B cell (primary cell): ENCODE measurements around the gene VPS26C. TPM values are rescaled to one million over a fixed set of nuclear protein-coding genes. Genes with fewer than 3 reads are reported as not detected.

Experiments used
- ATAC-seq: fragments of 200-7000 bp; cut with Tn5 transposase; one replicate; pipeline ENCODE4 v1.10.0; 2021; ENCODE audit warnings: low read depth, mild to moderate bottlenecking, moderate number of reproducible peaks, moderate library complexity
- CTCF ChIA-PET: fragments of 350-600 bp; sonication (Branson Sonifier 250); formaldehyde crosslinking; loops from one replicate; lab custom pipeline; 2021; ENCODE audit warnings: antibody characterized with exemption, inconsistent platforms; lab: Charles Lee
- POLR2A ChIA-PET: fragments of 350-600 bp; sonication (Branson Sonifier 250); formaldehyde crosslinking; loops from one replicate; lab custom pipeline; 2021; ENCODE audit warnings: antibody characterized with exemption; lab: Charles Lee
- DNase-seq: peaks from one replicate; pipeline ENCODE4 v3.0.0; 2013
- H2AFZ ChIP-seq: 2 replicates; pipeline ENCODE4 v1.6.1; 2012; ENCODE audit warnings: mild to moderate bottlenecking, low read depth, low read length; ENCODE audit not compliant: insufficient read depth, poor library complexity, severe bottlenecking
- H3K27ac ChIP-seq, 2 donors: 1 replicate in 1 of 2; 2 replicates in 1 of 2; pipeline ENCODE4 v1.5.1; 2012 to 2013; ENCODE audit warnings: low read length in 2 of 2, mild to moderate bottlenecking in 2 of 2, moderate library complexity in 1 of 2
- H3K27me3 ChIP-seq, 4 experiments: fragments of 200-600 bp in 1 of 4; sonication (generic) in 1 of 4; replicated peaks in 1 of 4; 1 replicate in 2 of 4; 2 replicates in 2 of 4; pipeline versions ENCODE4 v1.6.1 to v1.7.0; 2013 to 2016; ENCODE audit warnings: low read length in 3 of 4, mild to moderate bottlenecking in 2 of 4, mixed read lengths in 1 of 4, moderate library complexity in 1 of 4; ENCODE audit not compliant: insufficient read depth in 4 of 4, control insufficient read depth in 3 of 4; ENCODE audit errors: control extremely low read depth in 1 of 4
- H3K36me3 ChIP-seq, 2 experiments: replicated peaks in 1 of 2; 1 replicate in 1 of 2; 2 replicates in 1 of 2; pipeline versions ENCODE4 v1.6.1 to v1.7.1; 2013; ENCODE audit warnings: low read length in 1 of 2; ENCODE audit not compliant: insufficient read depth in 2 of 2, control insufficient read depth in 1 of 2; ENCODE audit errors: control extremely low read depth in 1 of 2, extremely low read depth in 1 of 2
- H3K4me1 ChIP-seq, 2 donors: fragments of 200-600 bp in 1 of 2; sonication (generic) in 1 of 2; 1 replicate in 1 of 2; 2 replicates in 1 of 2; pipeline versions ENCODE4 v1.5.1 to v1.6.1; 2013 to 2017; ENCODE audit warnings: low read length in 2 of 2; ENCODE audit not compliant: control insufficient read depth in 2 of 2, insufficient read depth in 2 of 2
- H3K4me2 ChIP-seq: replicated peaks from 2 replicates; pipeline ENCODE3; 2012; ENCODE audit warnings: mild to moderate bottlenecking, low read depth, low read length; ENCODE audit not compliant: poor library complexity, severe bottlenecking
- H3K4me3 ChIP-seq, 5 experiments: fragments of 200-600 bp in 1 of 5; sonication (generic) in 1 of 5; 1 replicate in 3 of 5; 2 replicates in 2 of 5; pipeline versions ENCODE4 v1.5.1 to v1.7.0; 2011 to 2016; ENCODE audit warnings: low read length in 4 of 5, mild to moderate bottlenecking in 4 of 5, low read depth in 2 of 5, control low read depth in 1 of 5, moderate library complexity in 1 of 5; ENCODE audit not compliant: insufficient read depth in 1 of 5; ENCODE audit errors: control extremely low read depth in 1 of 5, extremely low read depth in 1 of 5
- H3K79me2 ChIP-seq: fragments of 200-600 bp; sonication (generic); one replicate; pipeline ENCODE4 v1.6.0; 2016; ENCODE audit warnings: low read length; ENCODE audit not compliant: control insufficient read depth, insufficient read depth
- H3K9ac ChIP-seq: fragments of 200-600 bp; sonication (generic); 2 replicates; pipeline ENCODE4 v1.6.1; 2017; ENCODE audit warnings: mild to moderate bottlenecking, low read length, moderate library complexity
- H3K9me3 ChIP-seq, 3 donors: one replicate each; pipeline versions ENCODE4 v1.6.1 to v1.7.1; 2013; ENCODE audit warnings: low read length in 2 of 3; ENCODE audit not compliant: control insufficient read depth in 2 of 3, insufficient read depth in 1 of 3; ENCODE audit errors: control extremely low read depth in 1 of 3
- H4K20me1 ChIP-seq: 2 replicates; pipeline ENCODE4 v1.6.0; 2012; ENCODE audit warnings: mild to moderate bottlenecking, low read length; ENCODE audit not compliant: insufficient read depth, control insufficient read depth, poor library complexity, severe bottlenecking
- H3K27ac Mint-ChIP-seq: one replicate; pipeline ENCODE4 v1.8.0; 2021; ENCODE audit warnings: mixed read lengths
- H3K27me3 Mint-ChIP-seq: one replicate; pipeline ENCODE4 v1.8.0; 2021; ENCODE audit warnings: mixed read lengths
- H3K4me1 Mint-ChIP-seq: one replicate; pipeline ENCODE4 v1.8.0; 2021; ENCODE audit warnings: mixed read lengths
- H3K4me3 Mint-ChIP-seq: one replicate; pipeline ENCODE4 v1.8.0; 2021; ENCODE audit warnings: mixed read lengths
- H3K9me3 Mint-ChIP-seq: one replicate; pipeline ENCODE4 v1.8.0; 2022; ENCODE audit warnings: mixed read lengths; ENCODE audit not compliant: insufficient read depth
- EZH2 ChIP-seq: IDR thresholded peaks from 2 replicates; pipeline ENCODE4 v1.6.1; 2012; ENCODE audit warnings: borderline replicate concordance, low read depth, mild to moderate bottlenecking, moderate library complexity, low read length; ENCODE audit not compliant: insufficient read depth, poor library complexity, severe bottlenecking
- WGBS: methylation state at CpG from one replicate; pipeline ENCODE4 v1.1.5; 2013; ENCODE audit warnings: missing lambda C conversion rate; ENCODE audit not compliant: insufficient coverage; 5-methylcytosine and 5-hydroxymethylcytosine counted together
- intact Hi-C: fragments of 100-400 bp; cut with micrococcal nuclease; formaldehyde crosslinking; loops from one replicate; pipeline ENCODE4 v1.10.0; 2022
- polyA plus RNA-seq: library from polyadenylated mRNA; depleted of rRNA; stranded (reverse); fragments of >200 nt; gene quantifications from 2 replicates; pipeline ENCODE4 v1.2.3, GENCODE V29; 2012
- total RNA-seq, 2 donors: library from RNA; stranded (reverse); fragments of 120-200 nt in 1 of 2; gene quantifications; 1 replicate in 1 of 2; 2 replicates in 1 of 2; pipeline versions ENCODE4 v1.2.3 to v1.2.4, GENCODE V29; 2013 to 2022
- TF ChIP-seq, protein P1 (sequence below): fragments of 200-600 bp; IDR thresholded peaks from one replicate; pipeline ENCODE4 v1.8.0; 2022; ENCODE audit warnings: antibody characterized with exemption, mild to moderate bottlenecking

VPS26C gene
- total and polyA plus RNA-seq, 2 donors (not counting 1 experiment from before 2014, with no cell fraction given), result 34.3 to 58.6 TPM

- H3K27ac Mint-ChIP-seq, result no peak overlapping the region
- ATAC-seq, result no peak
- 93% methylated on average over 3 of the region's 4 CpGs for WGBS
Observed at GRCh38 chr21:37193006-37193405, 74.1 kb downstream of the VPS26C start.

DNA sequence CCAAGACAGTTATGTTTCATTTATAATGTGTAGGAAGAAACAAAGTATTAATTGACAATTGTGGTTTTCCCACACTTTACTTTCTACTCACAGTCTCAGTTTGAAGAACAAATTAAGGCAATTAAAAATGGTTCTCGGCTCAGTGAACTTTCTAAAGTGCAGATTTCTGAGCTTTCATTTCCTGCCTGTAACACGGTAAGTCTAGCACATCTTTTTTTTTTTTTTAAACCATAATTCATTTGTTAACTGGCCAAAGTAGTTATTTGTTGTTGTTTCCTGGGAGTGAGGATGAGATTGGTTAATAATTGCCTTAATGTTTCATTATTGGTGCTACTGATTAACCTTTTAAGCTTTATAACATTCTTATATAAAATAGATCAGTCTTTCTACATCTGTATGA is 75.1 kb downstream of the VPS26C start:
- WGBS, result 80% methylated on average over 1 of the region's 2 CpGs
- no peaks in the 10 kb centered on the region for H3K79me2 ChIP-seq
- ATAC-seq, result no peak
- no peak overlapping the region for H3K4me2 ChIP-seq
- no peaks in the 10 kb centered on the region for H3K9me3 Mint-ChIP-seq
- H3K4me3 ChIP-seq, result no peak overlapping the region
- no peaks in the 10 kb centered on the region for H3K9me3 ChIP-seq
- no peak overlapping the region for H3K27ac Mint-ChIP-seq
- peaks cover 3 to 64% of the 10 kb centered on the region in 2 experiments for H3K36me3 ChIP-seq
- no peaks in the 10 kb centered on the region for H3K4me1 ChIP-seq
- ChIA-PET CTCF (no interaction called here), POLR2A (no interaction called here)
- TF ChIP-seq, protein P1, sequence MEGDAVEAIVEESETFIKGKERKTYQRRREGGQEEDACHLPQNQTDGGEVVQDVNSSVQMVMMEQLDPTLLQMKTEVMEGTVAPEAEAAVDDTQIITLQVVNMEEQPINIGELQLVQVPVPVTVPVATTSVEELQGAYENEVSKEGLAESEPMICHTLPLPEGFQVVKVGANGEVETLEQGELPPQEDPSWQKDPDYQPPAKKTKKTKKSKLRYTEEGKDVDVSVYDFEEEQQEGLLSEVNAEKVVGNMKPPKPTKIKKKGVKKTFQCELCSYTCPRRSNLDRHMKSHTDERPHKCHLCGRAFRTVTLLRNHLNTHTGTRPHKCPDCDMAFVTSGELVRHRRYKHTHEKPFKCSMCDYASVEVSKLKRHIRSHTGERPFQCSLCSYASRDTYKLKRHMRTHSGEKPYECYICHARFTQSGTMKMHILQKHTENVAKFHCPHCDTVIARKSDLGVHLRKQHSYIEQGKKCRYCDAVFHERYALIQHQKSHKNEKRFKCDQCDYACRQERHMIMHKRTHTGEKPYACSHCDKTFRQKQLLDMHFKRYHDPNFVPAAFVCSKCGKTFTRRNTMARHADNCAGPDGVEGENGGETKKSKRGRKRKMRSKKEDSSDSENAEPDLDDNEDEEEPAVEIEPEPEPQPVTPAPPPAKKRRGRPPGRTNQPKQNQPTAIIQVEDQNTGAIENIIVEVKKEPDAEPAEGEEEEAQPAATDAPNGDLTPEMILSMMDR, result no peak
- TF ChIP-seq EZH2, result no peak
- no peak overlapping the region for H3K4me3 Mint-ChIP-seq
- H4K20me1 ChIP-seq, result no peaks in the 10 kb centered on the region
- no peak overlapping the region for H2AFZ ChIP-seq
- H3K27me3 ChIP-seq, result no peaks in the 10 kb centered on the region
- H3K4me1 Mint-ChIP-seq, result no peaks in the 10 kb centered on the region
- intact Hi-C loops, result no loop called here
- DNase-seq, result no peak
- no peak overlapping the region for H3K27ac ChIP-seq
- no peaks in the 10 kb centered on the region for H3K27me3 Mint-ChIP-seq
- no peak overlapping the region for H3K9ac ChIP-seq

More at GRCh38 chr21:37193006-37193405, 74.1 kb downstream of the VPS26C start:
- intact Hi-C loops, result no loop called here
- no peak overlapping the region for H3K4me3 ChIP-seq
- no peaks in the 10 kb centered on the region for H3K27me3 Mint-ChIP-seq
- no peak overlapping the region for H3K27ac ChIP-seq
- H3K4me1 ChIP-seq, result no peaks in the 10 kb centered on the region
- no peaks in the 10 kb centered on the region for H3K9me3 Mint-ChIP-seq
- POLR2A ChIA-PET, result no interaction called here
- peaks cover 0 to 59% of the 10 kb centered on the region in 2 experiments for H3K36me3 ChIP-seq
- CTCF ChIA-PET, result no interaction called here
- no peaks in the 10 kb centered on the region for H3K27me3 ChIP-seq
- no peaks in the 10 kb centered on the region for H4K20me1 ChIP-seq
- no peak overlapping the region for H3K9ac ChIP-seq
- no peaks in the 10 kb centered on the region for H3K4me1 Mint-ChIP-seq
- no peak overlapping the region for H3K4me3 Mint-ChIP-seq
- H3K4me2 ChIP-seq, result no peak overlapping the region
- no peak overlapping the region for H2AFZ ChIP-seq
- H3K79me2 ChIP-seq, result no peaks in the 10 kb centered on the region
- DNase-seq, result no peak
- H3K9me3 ChIP-seq, result no peaks in the 10 kb centered on the region
- TF ChIP-seq EZH2, result no peak
- TF ChIP-seq, protein P1, result no peak
